ENCODE data around the gene ARHGAP12. TPM values are rescaled to one million over a fixed set of nuclear protein-coding genes. Genes with fewer than 3 reads are reported as not detected.
A peak's percentile ranks its signal among the peaks of the same experiment; 100 is the strongest.

The ARHGAP12 gene
- total and polyA plus RNA-seq, 10 donors: 20.5 to 69.7 (median 46.9) TPM

GRCh38 chr10:31921031-31921430 is 7.6 kb downstream of the ARHGAP12 start:
- intact Hi-C loops (cut with DNase I; ENCODE audit: low total_unique reads): no loop called here
- 44 to 58% (median 51%) methylated on average over 4 of the region's 4 CpGs for WGBS, 5 donors
- no peaks in the 10 kb centered on the region for H3K27me3 ChIP-seq (replicated peaks in 1 of 7)
- peak overlapping the region in 3 of 8 donors; percentile 5 to 46 (median 6) for H3K27ac ChIP-seq
- DNase-seq: no peak
- no peaks in the 10 kb centered on the region for H3K9me3 ChIP-seq
- no peak overlapping the region for H3K4me3 ChIP-seq
- peaks cover 27 to 91% (median 65%) of the 10 kb centered on the region in 6 donors for H3K4me1 ChIP-seq
- no peaks in the 10 kb centered on the region for H3K36me3 ChIP-seq
- TF ChIP-seq POLR2A (IDR thresholded peaks at IDR 0.05): no peak
- TF ChIP-seq, protein P1, sequence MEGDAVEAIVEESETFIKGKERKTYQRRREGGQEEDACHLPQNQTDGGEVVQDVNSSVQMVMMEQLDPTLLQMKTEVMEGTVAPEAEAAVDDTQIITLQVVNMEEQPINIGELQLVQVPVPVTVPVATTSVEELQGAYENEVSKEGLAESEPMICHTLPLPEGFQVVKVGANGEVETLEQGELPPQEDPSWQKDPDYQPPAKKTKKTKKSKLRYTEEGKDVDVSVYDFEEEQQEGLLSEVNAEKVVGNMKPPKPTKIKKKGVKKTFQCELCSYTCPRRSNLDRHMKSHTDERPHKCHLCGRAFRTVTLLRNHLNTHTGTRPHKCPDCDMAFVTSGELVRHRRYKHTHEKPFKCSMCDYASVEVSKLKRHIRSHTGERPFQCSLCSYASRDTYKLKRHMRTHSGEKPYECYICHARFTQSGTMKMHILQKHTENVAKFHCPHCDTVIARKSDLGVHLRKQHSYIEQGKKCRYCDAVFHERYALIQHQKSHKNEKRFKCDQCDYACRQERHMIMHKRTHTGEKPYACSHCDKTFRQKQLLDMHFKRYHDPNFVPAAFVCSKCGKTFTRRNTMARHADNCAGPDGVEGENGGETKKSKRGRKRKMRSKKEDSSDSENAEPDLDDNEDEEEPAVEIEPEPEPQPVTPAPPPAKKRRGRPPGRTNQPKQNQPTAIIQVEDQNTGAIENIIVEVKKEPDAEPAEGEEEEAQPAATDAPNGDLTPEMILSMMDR (IDR thresholded peaks at IDR 0.05 in 8 of 11, conservative IDR thresholded peaks at IDR 0.05 in 3 of 11): no peak
- TF ChIP-seq POLR2AphosphoS5 (IDR thresholded peaks at IDR 0.05): no peak

GRCh38 chr10:31920538-31920937 is 8.1 kb downstream of the ARHGAP12 start:
- intact Hi-C loops (cut with DNase I; ENCODE audit: low total_unique reads): no loop called here
- WGBS, 5 donors: 74 to 79% (median 78%) methylated on average over 2 of the region's 2 CpGs
- TF ChIP-seq POLR2AphosphoS5 (IDR thresholded peaks at IDR 0.05): no peak
- no peak for TF ChIP-seq POLR2A (IDR thresholded peaks at IDR 0.05)
- TF ChIP-seq, protein P1 (IDR thresholded peaks at IDR 0.05 in 8 of 11, conservative IDR thresholded peaks at IDR 0.05 in 3 of 11): no peak

GRCh38 chr10:31918671-31919409 is 9.8 kb downstream of the ARHGAP12 start:
- peaks cover 22 to 90% (median 59%) of the 10 kb centered on the region in 6 donors for H3K4me1 ChIP-seq
- WGBS, 5 donors: 77 to 81% (median 79%) methylated on average over 2 of the region's 2 CpGs
- no peak overlapping the region for H3K27ac ChIP-seq
- H3K4me3 ChIP-seq: no peak overlapping the region
- no peak for TF ChIP-seq POLR2A (IDR thresholded peaks at IDR 0.05)
- no peak for TF ChIP-seq POLR2AphosphoS5 (IDR thresholded peaks at IDR 0.05)
- H3K9me3 ChIP-seq: no peaks in the 10 kb centered on the region
- H3K27me3 ChIP-seq (replicated peaks in 1 of 7): no peaks in the 10 kb centered on the region
- DNase-seq: no peak
- intact Hi-C loops (cut with DNase I; ENCODE audit: low total_unique reads): no loop called here
- H3K36me3 ChIP-seq: no peaks in the 10 kb centered on the region

More at GRCh38 chr10:31920538-31920937, 8.1 kb downstream of the ARHGAP12 start:
- no peak for DNase-seq
- no peak overlapping the region for H3K4me3 ChIP-seq
- H3K27me3 ChIP-seq (replicated peaks in 1 of 7): no peaks in the 10 kb centered on the region
- H3K9me3 ChIP-seq: no peaks in the 10 kb centered on the region
- H3K27ac ChIP-seq: peak overlapping the region in 3 of 8 donors; percentile 5 to 46 (median 6)
- H3K36me3 ChIP-seq: no peaks in the 10 kb centered on the region
- peaks cover 23 to 91% (median 60%) of the 10 kb centered on the region in 6 donors for H3K4me1 ChIP-seq

- 85 to 90% (median 86%) methylated on average over 2 of the region's 2 CpGs for whole genome bisulfite sequencing, 5 donors
- intact Hi-C loops (cut with DNase I; ENCODE audit: low total_unique reads): no loop called here
Measured at GRCh38 chr10:31914370-31914769, 14.3 kb downstream of the ARHGAP12 start.

More at GRCh38 chr10:31914370-31914769, 14.3 kb downstream of the ARHGAP12 start:
- Histone ChIP-seq H3K36me3 (peaks cover 0 to 4% (median 0%) of the 10 kb centered on the region in 6 donors), H3K9me3 (no peaks in the 10 kb centered on the region), H3K4me3 (no peak overlapping the region), H3K4me1 (peaks cover 9 to 87% (median 61%) of the 10 kb centered on the region in 6 donors), H3K27me3 (replicated peaks in 1 of 7) (no peaks in the 10 kb centered on the region), H3K27ac (no peak overlapping the region)
- DNase-seq: no peak
- TF ChIP-seq POLR2AphosphoS5 (IDR thresholded peaks at IDR 0.05) (no peak), POLR2A (IDR thresholded peaks at IDR 0.05) (no peak)
- TF ChIP-seq, protein P1 (IDR thresholded peaks at IDR 0.05 in 8 of 11, conservative IDR thresholded peaks at IDR 0.05 in 3 of 11): no peak

All from spleen (tissue), 11 donors.